CD4-positive, CD25-positive, alpha-beta regulatory T cell (primary cell): ENCODE results near the gene HNRNPUL2. TPM values are rescaled to one million over a fixed set of nuclear protein-coding genes. Genes with fewer than 3 reads are reported as not detected.

Experiments used
- polyA plus RNA-seq, 4 donors: library from polyadenylated mRNA; unstranded; fragments of 300-500 nt; fragmentation: Illumina TruSeq; gene quantifications; one replicate each; pipeline ENCODE4 v1.2.3, GENCODE V29; 2021
- total RNA-seq: library from RNA; stranded (reverse); gene quantifications from one replicate; pipeline ENCODE4 v1.2.3, GENCODE V29; 2022

The HNRNPUL2 gene
- total and polyA plus RNA-seq, 5 donors from 2014 or later, result 0.85 to 52.8 (median 1.3) TPM

Other genes starting within 250 kb of the HNRNPUL2 start
- 852 TPM for gene AHNAK, start 180.7 kb downstream of the HNRNPUL2 start, total RNA-seq
- 10 to 100 TPM; 22.3 to 59.3 (median 39.5) TPM for gene AHNAK, start 180.7 kb downstream of the HNRNPUL2 start, polyA plus RNA-seq
- 1,198 TPM for gene EEF1G, start 153.6 kb downstream of the HNRNPUL2 start, total RNA-seq
- 1,000 to 10,000 TPM in 3 of 4 donors, 100 to 1,000 TPM in 1; 775 to 1,680 (median 1,413) TPM for gene EEF1G, start 153.6 kb downstream of the HNRNPUL2 start, polyA plus RNA-seq
- gene TUT1, start 135.9 kb downstream of the HNRNPUL2 start, total RNA-seq, result 22.0 TPM
- gene TUT1, start 135.9 kb downstream of the HNRNPUL2 start, polyA plus RNA-seq, result 10 to 100 TPM in 3 of 4 donors, 1 to 10 TPM in 1; 6.5 to 11.9 (median 10.9) TPM
- gene MTA2, start 125.6 kb downstream of the HNRNPUL2 start, total RNA-seq, result 172 TPM
- 10 to 100 TPM; 30.3 to 38.6 (median 33.9) TPM for gene MTA2, start 125.6 kb downstream of the HNRNPUL2 start, polyA plus RNA-seq
- 165 TPM for gene EML3, start 114.7 kb downstream of the HNRNPUL2 start, total RNA-seq
- gene EML3, start 114.7 kb downstream of the HNRNPUL2 start, polyA plus RNA-seq, result 10 to 100 TPM; 16.1 to 23.2 (median 16.4) TPM
- gene ROM1, start 114.2 kb downstream of the HNRNPUL2 start, total RNA-seq, result 1.9 TPM
- 1 to 10 TPM in 2 of 4 donors, under 1 TPM in 2; 0.41 to 1.3 (median 0.80) TPM for gene ROM1, start 114.2 kb downstream of the HNRNPUL2 start, polyA plus RNA-seq
- gene B3GAT3, start 105.5 kb downstream of the HNRNPUL2 start, total RNA-seq, result 57.5 TPM
- gene B3GAT3, start 105.5 kb downstream of the HNRNPUL2 start, polyA plus RNA-seq, result 10 to 100 TPM; 34.3 to 43.1 (median 35.7) TPM
- gene GANAB, start 80.8 kb downstream of the HNRNPUL2 start, total RNA-seq, result 169 TPM
- gene GANAB, start 80.8 kb downstream of the HNRNPUL2 start, polyA plus RNA-seq, result 100 to 1,000 TPM; 128 to 138 (median 135) TPM
- gene INTS5, start 74.2 kb downstream of the HNRNPUL2 start, total RNA-seq, result 11.7 TPM
- 10 to 100 TPM; 33.2 to 49.9 (median 39.2) TPM for gene INTS5, start 74.2 kb downstream of the HNRNPUL2 start, polyA plus RNA-seq
- gene C11orf98, start 62.2 kb downstream of the HNRNPUL2 start, total RNA-seq, result 30.5 TPM
- 100 to 1,000 TPM; 118 to 149 (median 137) TPM for gene C11orf98, start 62.2 kb downstream of the HNRNPUL2 start, polyA plus RNA-seq
- gene CSKMT, start 62.1 kb downstream of the HNRNPUL2 start, total RNA-seq, result 12.3 TPM
- 1 to 10 TPM; 1.9 to 3.8 (median 2.7) TPM for gene CSKMT, start 62.1 kb downstream of the HNRNPUL2 start, polyA plus RNA-seq
- 3.5 TPM for gene UQCC3, start 55.8 kb downstream of the HNRNPUL2 start, total RNA-seq
- gene UQCC3, start 55.8 kb downstream of the HNRNPUL2 start, polyA plus RNA-seq, result 10 to 100 TPM; 11.0 to 13.9 (median 12.2) TPM
- gene LBHD1, start 55.2 kb downstream of the HNRNPUL2 start, total RNA-seq, result 9.9 TPM
- gene LBHD1, start 55.2 kb downstream of the HNRNPUL2 start, polyA plus RNA-seq, result 1 to 10 TPM; 1.8 to 2.6 (median 2.2) TPM
- gene UBXN1, start 48.4 kb downstream of the HNRNPUL2 start, total RNA-seq, result 204 TPM
- gene UBXN1, start 48.4 kb downstream of the HNRNPUL2 start, polyA plus RNA-seq, result 100 to 1,000 TPM; 221 to 252 (median 236) TPM
- not detected for gene LRRN4CL, start 37.9 kb downstream of the HNRNPUL2 start, total RNA-seq
- gene LRRN4CL, start 37.9 kb downstream of the HNRNPUL2 start, polyA plus RNA-seq, result not detected
- gene BSCL2, start 20.0 kb downstream of the HNRNPUL2 start, total RNA-seq, result 23.9 TPM
- gene BSCL2, start 20.0 kb downstream of the HNRNPUL2 start, polyA plus RNA-seq, result 10 to 100 TPM; 36.2 to 49.2 (median 42.9) TPM
- gene GNG3, start 19.8 kb downstream of the HNRNPUL2 start, total RNA-seq, result not detected
- gene GNG3, start 19.8 kb downstream of the HNRNPUL2 start, polyA plus RNA-seq, result under 1 TPM in 2 of 4 donors, not detected in 2; 0.21 to 0.72 TPM
- 19.4 TPM for gene TTC9C, start 1.0 kb upstream of the HNRNPUL2 start, total RNA-seq
- gene TTC9C, start 1.0 kb upstream of the HNRNPUL2 start, polyA plus RNA-seq, result 10 to 100 TPM; 27.6 to 39.5 (median 31.6) TPM
- gene ZBTB3, start 26.7 kb upstream of the HNRNPUL2 start, total RNA-seq, result 8.5 TPM
- 1 to 10 TPM; 4.8 to 7.2 (median 5.5) TPM for gene ZBTB3, start 26.7 kb upstream of the HNRNPUL2 start, polyA plus RNA-seq
- 74.9 TPM for gene POLR2G, start 34.1 kb upstream of the HNRNPUL2 start, total RNA-seq
- 100 to 1,000 TPM; 241 to 286 (median 253) TPM for gene POLR2G, start 34.1 kb upstream of the HNRNPUL2 start, polyA plus RNA-seq
- gene TAF6L, start 43.9 kb upstream of the HNRNPUL2 start, total RNA-seq, result 13.1 TPM
- 1 to 10 TPM; 5.8 to 9.5 (median 7.5) TPM for gene TAF6L, start 43.9 kb upstream of the HNRNPUL2 start, polyA plus RNA-seq
- gene TMEM179B, start 59.9 kb upstream of the HNRNPUL2 start, total RNA-seq, result 26.3 TPM
- gene TMEM179B, start 59.9 kb upstream of the HNRNPUL2 start, polyA plus RNA-seq, result 100 to 1,000 TPM; 129 to 172 (median 152) TPM
- gene TMEM223, start 64.5 kb upstream of the HNRNPUL2 start, total RNA-seq, result 9.1 TPM
- 10 to 100 TPM; 55.2 to 71.9 (median 69.2) TPM for gene TMEM223, start 64.5 kb upstream of the HNRNPUL2 start, polyA plus RNA-seq
- 309 TPM for gene NXF1, start 78.0 kb upstream of the HNRNPUL2 start, total RNA-seq
- gene NXF1, start 78.0 kb upstream of the HNRNPUL2 start, polyA plus RNA-seq, result 10 to 100 TPM; 47.3 to 70.9 (median 64.2) TPM
- gene STX5, start 104.6 kb upstream of the HNRNPUL2 start, total RNA-seq, result 128 TPM
- 10 to 100 TPM; 28.2 to 39.8 (median 35.4) TPM for gene STX5, start 104.6 kb upstream of the HNRNPUL2 start, polyA plus RNA-seq
- not detected for gene TEX54, start 105.4 kb upstream of the HNRNPUL2 start, total RNA-seq
- 1 to 10 TPM in 2 of 4 donors, under 1 TPM in 1, not detected in 1; 0.76 to 2.2 (median 2.1) TPM for gene TEX54, start 105.4 kb upstream of the HNRNPUL2 start, polyA plus RNA-seq
- 201 TPM for gene WDR74, start 112.1 kb upstream of the HNRNPUL2 start, total RNA-seq
- gene WDR74, start 112.1 kb upstream of the HNRNPUL2 start, polyA plus RNA-seq, result 10 to 100 TPM; 41.6 to 61.1 (median 49.0) TPM
- 277 TPM for gene SLC3A2, start 153.4 kb upstream of the HNRNPUL2 start, total RNA-seq
- gene SLC3A2, start 153.4 kb upstream of the HNRNPUL2 start, polyA plus RNA-seq, result 100 to 1,000 TPM; 158 to 172 (median 168) TPM
- gene CHRM1, start 193.9 kb upstream of the HNRNPUL2 start, total RNA-seq, result not detected
- not detected for gene CHRM1, start 193.9 kb upstream of the HNRNPUL2 start, polyA plus RNA-seq